Activated T-helper 1 cell treated with anti-CD3 and anti-CD28 coated beads, Interleukin-12 subunit alpha, Interleukin-12 subunit beta, Interleukin-2, Interleukin-4 antibody, amounts not matched to agents 30 ng/mL and 10 ng/mL and 1 ng/mL, durations not matched to agents 14 hours and 24 hours and 36 hours (primary cell): ENCODE results near the gene RERE. TPM values are rescaled to one million over a fixed set of nuclear protein-coding genes. Genes with fewer than 3 reads are reported as not detected.
A peak's percentile ranks its signal among the peaks of the same experiment; 100 is the strongest.

Experiments used
- DNase-seq: peaks from one replicate; pipeline ENCODE4 v3.0.0; 2021; ENCODE audit warnings: low spot score
- H3K27ac Mint-ChIP-seq: one replicate; pipeline ENCODE4 v1.8.0; 2021; ENCODE audit warnings: mild to moderate bottlenecking, mixed read lengths
- H3K27me3 Mint-ChIP-seq: one replicate; pipeline ENCODE4 v1.8.0; 2022; ENCODE audit warnings: mild to moderate bottlenecking, moderate library complexity, mixed read lengths; ENCODE audit not compliant: insufficient read depth
- H3K36me3 Mint-ChIP-seq: one replicate; pipeline ENCODE4 v1.8.0; 2021; ENCODE audit warnings: low read depth, mixed read lengths
- H3K4me1 Mint-ChIP-seq: one replicate; pipeline ENCODE4 v1.8.0; 2021; ENCODE audit warnings: low read depth, mixed read lengths
- H3K4me3 Mint-ChIP-seq: one replicate; pipeline ENCODE4 v1.8.0; 2021; ENCODE audit warnings: mild to moderate bottlenecking, moderate library complexity, mixed read lengths
- H3K9me3 Mint-ChIP-seq: one replicate; pipeline ENCODE4 v1.8.0; 2021; ENCODE audit warnings: mixed read lengths
- intact Hi-C: fragments of 100-400 bp; cut with micrococcal nuclease; formaldehyde crosslinking; loops from one replicate; pipeline ENCODE4 v1.15.1; 2024
- total RNA-seq: library from RNA; stranded (reverse); gene quantifications from 2 replicates; pipeline ENCODE4 v1.2.3, GENCODE V29; 2022

The RERE gene
- total RNA-seq, 1 donor from 2014 or later: 82.0 TPM

DNA sequence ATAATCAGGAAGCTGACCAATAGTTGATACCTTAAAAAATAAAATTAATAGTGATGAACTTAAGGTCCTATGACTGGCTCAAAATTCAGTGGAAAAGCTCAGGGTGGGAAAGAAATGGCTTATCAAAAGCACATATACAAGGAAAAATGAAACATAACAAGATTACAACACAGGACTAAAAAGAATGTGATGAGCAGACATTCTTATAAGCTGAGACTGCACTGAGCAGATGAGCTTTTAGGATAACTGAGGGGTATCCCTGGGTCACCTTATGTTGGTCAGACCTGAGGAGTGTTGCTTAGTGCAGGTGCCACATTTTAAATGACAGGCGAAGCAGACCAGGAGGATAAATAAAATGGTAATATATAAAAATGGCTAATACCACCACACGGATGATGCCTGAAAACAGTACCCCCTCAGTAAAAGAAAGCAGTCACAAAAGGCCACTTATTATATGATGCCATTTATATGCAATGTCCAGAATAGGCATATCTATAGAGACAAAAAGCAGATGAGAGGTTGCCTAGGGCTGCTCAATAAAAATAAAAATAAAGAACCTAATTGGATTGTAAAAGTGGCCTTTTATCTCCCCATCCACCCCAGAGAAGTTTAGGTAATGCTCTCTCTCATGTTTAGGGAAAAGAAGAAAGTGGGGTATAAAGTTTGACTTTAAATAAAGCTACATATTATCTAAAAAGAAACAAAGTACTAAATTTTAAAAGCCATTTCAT is 335.6 kb downstream of the RERE start:
- peaks cover 26% of the 10 kb centered on the region for H3K4me1 Mint-ChIP-seq
- peaks cover 14% of the 10 kb centered on the region for H3K36me3 Mint-ChIP-seq
- no peaks in the 10 kb centered on the region for H3K9me3 Mint-ChIP-seq
- H3K27ac Mint-ChIP-seq: no peak overlapping the region
- H3K4me3 Mint-ChIP-seq: no peak overlapping the region
- no peak for DNase-seq
- H3K27me3 Mint-ChIP-seq: no peaks in the 10 kb centered on the region
- intact Hi-C loops: no loop called here

DNA sequence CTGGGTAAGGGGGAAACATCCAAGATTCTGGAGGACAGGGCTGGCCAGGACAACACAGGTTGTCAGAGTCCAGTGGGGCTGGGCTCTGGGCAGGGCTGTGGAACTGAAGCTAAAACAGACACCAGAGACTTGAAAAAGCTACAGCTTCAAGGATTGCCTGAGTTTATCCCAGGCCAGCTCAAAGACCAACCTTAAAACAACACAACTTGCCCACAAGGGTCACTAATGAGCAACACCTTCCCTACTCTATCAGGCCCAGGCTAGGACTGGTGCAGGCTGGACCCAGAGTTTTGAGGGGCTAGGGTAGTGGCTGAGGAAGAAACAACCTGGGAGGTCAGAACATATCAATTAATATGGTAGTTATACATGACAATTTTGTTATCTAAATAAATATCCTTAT is 338.9 kb downstream of the RERE start:
- H3K27ac Mint-ChIP-seq: no peak overlapping the region
- intact Hi-C loops: no loop called here
- H3K4me1 Mint-ChIP-seq: peaks cover 49% of the 10 kb centered on the region
- no peaks in the 10 kb centered on the region for H3K9me3 Mint-ChIP-seq
- no peak for DNase-seq
- no peaks in the 10 kb centered on the region for H3K27me3 Mint-ChIP-seq
- H3K36me3 Mint-ChIP-seq: peaks cover 14% of the 10 kb centered on the region
- no peak overlapping the region for H3K4me3 Mint-ChIP-seq

DNA sequence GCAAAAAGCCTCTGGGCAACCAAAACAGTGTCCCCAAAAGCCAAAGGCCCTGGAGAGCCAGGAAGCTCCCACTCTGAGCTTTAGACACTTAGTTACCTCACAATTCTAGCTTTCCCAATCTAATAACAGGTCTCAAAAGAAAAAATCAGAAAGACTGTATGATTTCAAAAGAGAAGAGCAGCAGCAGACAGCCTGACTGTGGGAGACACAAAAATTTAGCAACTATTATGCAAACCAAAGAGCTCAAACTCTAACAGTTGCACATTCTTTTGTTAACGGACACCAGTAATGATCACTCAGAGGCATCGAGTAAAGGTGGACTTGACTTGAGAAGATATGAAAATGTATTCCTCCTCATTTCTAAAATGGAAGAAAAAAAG is 339.5 kb downstream of the RERE start:
- Mint-ChIP-seq H3K27ac (peak overlapping the region; percentile 80), H3K9me3 (no peaks in the 10 kb centered on the region), H3K27me3 (no peaks in the 10 kb centered on the region), H3K4me3 (no peak overlapping the region), H3K4me1 (peaks cover 54% of the 10 kb centered on the region), H3K36me3 (peaks cover 13% of the 10 kb centered on the region)
- intact Hi-C loops: loop anchor here (1.0 to 2.0 kb wide), 8 partner anchors 18 to 83 kb away; no protein-coding TSS in a partner anchor
- no peak for DNase-seq

- peak overlapping the region; percentile 80 for H3K27ac Mint-ChIP-seq
- intact Hi-C loops: loop anchor here (1.0 to 2.0 kb wide), 8 partner anchors 19 to 83 kb away; no protein-coding TSS in a partner anchor
- H3K4me3 Mint-ChIP-seq: peak overlapping the region; percentile 1
Observed at GRCh38 chr1:8477166-8477982, 340.1 kb downstream of the RERE start.

DNA sequence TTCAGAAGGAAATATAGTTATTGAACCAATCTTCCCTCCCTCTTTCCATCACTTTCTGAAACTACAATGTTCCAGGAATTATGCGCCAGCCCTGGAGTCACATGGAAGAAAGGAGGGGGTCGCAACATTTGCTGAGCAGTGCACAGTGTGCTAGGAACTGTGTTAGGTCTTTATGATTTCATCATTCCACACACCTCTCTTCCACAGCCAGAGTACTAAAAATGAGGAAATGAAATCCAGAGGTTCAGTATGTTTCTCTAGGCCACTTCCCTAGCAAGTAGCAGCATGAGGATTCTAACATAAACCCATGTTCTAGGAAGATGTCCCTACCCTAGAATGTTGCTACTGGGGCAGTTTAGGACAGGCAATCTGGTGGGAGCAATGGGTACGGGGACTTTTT is 341.4 kb downstream of the RERE start:
- Mint-ChIP-seq H3K4me3 (no peak overlapping the region), H3K36me3 (peaks cover 9% of the 10 kb centered on the region), H3K27ac (no peak overlapping the region), H3K27me3 (no peaks in the 10 kb centered on the region), H3K4me1 (peaks cover 66% of the 10 kb centered on the region), H3K9me3 (no peaks in the 10 kb centered on the region)
- intact Hi-C loops: loop anchor here (2.0 kb wide), 2 partner anchors 35 to 85 kb away; no protein-coding TSS in a partner anchor
- DNase-seq: no peak

More at GRCh38 chr1:8477166-8477982, 340.1 kb downstream of the RERE start:
- Mint-ChIP-seq H3K4me1 (peaks cover 60% of the 10 kb centered on the region), H3K36me3 (peaks cover 11% of the 10 kb centered on the region), H3K27me3 (no peaks in the 10 kb centered on the region), H3K9me3 (no peaks in the 10 kb centered on the region)
- no peak for DNase-seq

- Mint-ChIP-seq H3K4me1 (peaks cover 63% of the 10 kb centered on the region), H3K27ac (no peak overlapping the region), H3K4me3 (no peak overlapping the region), H3K9me3 (no peaks in the 10 kb centered on the region), H3K36me3 (peaks cover 9% of the 10 kb centered on the region), H3K27me3 (no peaks in the 10 kb centered on the region)
- no peak for DNase-seq
- intact Hi-C loops: loop anchor here (5.0 kb wide), 1 partner anchor 253 kb away; no protein-coding TSS in a partner anchor
Observed at GRCh38 chr1:8474369-8474768, 343.1 kb downstream of the RERE start.

DNA sequence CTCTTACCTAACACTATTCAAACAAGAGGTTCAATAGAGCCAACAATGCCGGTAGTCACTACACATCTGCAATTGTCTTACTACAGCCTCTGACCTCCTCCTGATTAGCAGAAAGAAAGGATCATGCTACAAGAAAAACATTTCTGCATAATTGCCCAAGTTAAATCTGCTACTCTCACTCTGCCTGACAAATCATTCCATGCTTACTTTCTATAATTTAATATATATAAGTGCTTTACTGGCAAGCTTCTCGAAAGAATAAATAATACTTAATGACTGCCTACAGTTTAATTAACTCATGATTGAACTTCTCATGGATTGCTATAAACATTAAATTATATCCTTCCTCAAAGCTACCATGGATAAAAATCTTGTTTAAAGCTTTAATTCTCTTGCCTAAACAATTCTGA is 343.5 kb downstream of the RERE start:
- H3K36me3 Mint-ChIP-seq: peaks cover 9% of the 10 kb centered on the region
- H3K9me3 Mint-ChIP-seq: no peaks in the 10 kb centered on the region
- intact Hi-C loops: loop anchor here (2.0 to 5.0 kb wide), 2 partner anchors 43 to 253 kb away; no protein-coding TSS in a partner anchor
- H3K27me3 Mint-ChIP-seq: no peaks in the 10 kb centered on the region
- peaks cover 60% of the 10 kb centered on the region for H3K4me1 Mint-ChIP-seq
- H3K27ac Mint-ChIP-seq: no peak overlapping the region
- DNase-seq: no peak
- no peak overlapping the region for H3K4me3 Mint-ChIP-seq

DNA sequence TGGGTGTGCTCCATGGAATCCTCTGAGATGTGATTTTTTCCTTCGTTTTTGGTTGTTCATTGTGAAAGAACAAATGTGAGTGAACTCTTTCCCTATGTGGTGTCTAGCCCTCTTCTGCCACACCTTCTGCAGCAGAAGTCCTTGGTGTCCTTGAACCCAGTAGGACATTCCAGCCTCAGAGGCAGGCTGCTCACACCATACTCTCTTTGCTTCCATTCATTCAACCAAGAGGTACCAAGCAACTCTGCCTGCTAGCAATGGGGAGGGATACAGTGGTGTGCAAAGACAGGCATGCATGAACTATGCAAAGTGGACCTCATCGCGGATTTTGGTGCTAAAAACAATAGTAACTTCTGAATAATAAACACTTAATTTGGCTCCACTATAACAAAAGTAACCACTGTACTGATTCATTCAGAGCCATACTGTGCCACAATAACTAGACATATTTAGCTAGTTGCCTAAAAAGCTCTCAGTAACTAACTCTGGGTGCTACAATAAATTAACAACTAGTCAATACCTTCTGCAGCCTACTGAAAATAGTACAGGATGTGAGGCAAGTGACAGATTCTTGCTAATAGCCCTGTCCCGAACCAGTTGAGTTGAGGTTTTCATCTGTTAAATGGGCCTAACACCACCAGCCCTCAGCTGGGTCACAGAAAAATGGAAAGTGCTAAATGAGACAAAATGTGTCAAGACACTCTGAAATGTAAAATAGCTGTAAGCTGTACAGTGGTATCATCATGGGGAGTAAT is 344.1 kb downstream of the RERE start:
- Mint-ChIP-seq H3K4me1 (peaks cover 55% of the 10 kb centered on the region), H3K36me3 (peaks cover 10% of the 10 kb centered on the region), H3K9me3 (no peaks in the 10 kb centered on the region), H3K4me3 (no peak overlapping the region), H3K27me3 (no peaks in the 10 kb centered on the region), H3K27ac (peak overlapping the region; percentile 68)
- intact Hi-C loops: loop anchor here (2.0 to 5.0 kb wide), 2 partner anchors 42 to 254 kb away; no protein-coding TSS in a partner anchor
- no peak for DNase-seq

GRCh38 chr1:8472668-8473067 is 344.8 kb downstream of the RERE start:
- Mint-ChIP-seq H3K4me1 (peaks cover 48% of the 10 kb centered on the region), H3K27ac (peak overlapping the region; percentile 68), H3K9me3 (no peaks in the 10 kb centered on the region), H3K27me3 (no peaks in the 10 kb centered on the region), H3K36me3 (peaks cover 10% of the 10 kb centered on the region), H3K4me3 (no peak overlapping the region)
- peak; percentile 42 for DNase-seq
- intact Hi-C loops: loop anchor here (1.0 to 5.0 kb wide), 6 partner anchors 24 to 255 kb away; no protein-coding TSS in a partner anchor

DNA sequence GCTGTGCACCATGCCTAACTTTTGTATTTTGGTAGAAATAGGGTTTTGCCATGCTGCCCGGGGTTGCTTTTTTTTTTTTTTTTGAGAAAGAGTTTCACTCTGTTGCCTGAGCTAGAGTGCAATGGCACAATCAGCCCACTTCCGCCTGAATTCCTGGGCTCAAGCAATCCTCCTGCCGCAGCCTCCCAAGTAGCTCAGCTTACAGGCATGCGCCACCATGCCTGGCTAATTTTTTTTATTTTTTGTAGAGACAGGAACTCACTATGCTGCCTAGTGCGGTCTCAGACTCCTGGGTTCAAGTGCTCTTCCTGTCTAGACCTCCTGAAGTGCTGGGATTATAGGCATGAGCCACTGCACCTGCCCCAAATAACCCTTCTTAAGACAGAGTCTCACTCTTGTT is 346.0 kb downstream of the RERE start:
- Mint-ChIP-seq H3K27me3 (no peaks in the 10 kb centered on the region), H3K4me3 (no peak overlapping the region)
- intact Hi-C loops: loop anchor here (5.0 kb wide), 1 partner anchor 256 kb away; no protein-coding TSS in a partner anchor

GRCh38 chr1:8468751-8469150 is 348.7 kb downstream of the RERE start:
- peaks cover 31% of the 10 kb centered on the region for H3K4me1 Mint-ChIP-seq
- intact Hi-C loops: no loop called here

More for the DNA sequence above, 346.0 kb downstream of the RERE start:
- H3K36me3 Mint-ChIP-seq: peaks cover 10% of the 10 kb centered on the region
- no peak for DNase-seq
- H3K9me3 Mint-ChIP-seq: no peaks in the 10 kb centered on the region
- no peak overlapping the region for H3K27ac Mint-ChIP-seq
- H3K4me1 Mint-ChIP-seq: peaks cover 36% of the 10 kb centered on the region

GRCh38 chr1:8467308-8467707 is 350.1 kb downstream of the RERE start:
- H3K36me3 Mint-ChIP-seq: peaks cover 23% of the 10 kb centered on the region
- H3K4me1 Mint-ChIP-seq: peaks cover 28% of the 10 kb centered on the region
- no peaks in the 10 kb centered on the region for H3K27me3 Mint-ChIP-seq
- intact Hi-C loops: no loop called here
- no peak for DNase-seq
- no peak overlapping the region for H3K27ac Mint-ChIP-seq
- no peak overlapping the region for H3K4me3 Mint-ChIP-seq
- H3K9me3 Mint-ChIP-seq: no peaks in the 10 kb centered on the region

More at GRCh38 chr1:8468751-8469150, 348.7 kb downstream of the RERE start:
- no peak for DNase-seq
- H3K9me3 Mint-ChIP-seq: no peaks in the 10 kb centered on the region
- H3K4me3 Mint-ChIP-seq: no peak overlapping the region
- peaks cover 21% of the 10 kb centered on the region for H3K36me3 Mint-ChIP-seq
- no peak overlapping the region for H3K27ac Mint-ChIP-seq
- H3K27me3 Mint-ChIP-seq: no peaks in the 10 kb centered on the region
